Peyer's patch (tissue), 4 donors: ENCODE results near the gene RBM20.

Experiments
- CTCF ChIP-seq, 6 experiments: fragments of 450-650 bp in 4 of 6; fragments of 200-600 bp in 2 of 6; sonication (generic) in 1 of 6; IDR thresholded peaks; one replicate each; pipeline ENCODE4 v1.5.1; 2017 to 2019; ENCODE audit warnings: antibody characterized with exemption in 6 of 6, mild to moderate bottlenecking in 3 of 6, moderate library complexity in 1 of 6
- POLR2A ChIP-seq, 2 donors: fragments of 450-650 bp; IDR thresholded peaks; one replicate each; pipeline ENCODE4 v1.5.1; 2017; ENCODE audit warnings: antibody characterized with exemption in 2 of 2, mild to moderate bottlenecking in 2 of 2, moderate library complexity in 2 of 2

DNA sequence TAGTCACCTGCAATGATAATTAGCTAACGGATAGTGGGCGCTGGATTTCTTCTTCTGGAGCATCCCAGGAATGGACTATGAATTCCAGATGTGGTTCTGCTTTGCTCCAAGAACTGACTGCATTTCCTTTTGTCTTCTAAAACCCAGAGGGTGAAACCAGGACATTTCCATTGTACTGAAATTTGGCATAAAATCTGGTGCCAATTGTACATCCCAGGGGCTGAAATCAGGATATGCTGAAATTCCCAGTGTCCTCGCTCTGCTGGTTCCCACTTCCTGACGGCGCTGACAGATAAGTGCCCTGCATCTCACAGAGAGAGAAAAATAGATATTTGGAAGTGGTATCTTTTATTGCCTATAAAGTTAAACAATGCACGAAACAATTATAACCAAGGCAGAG is 31.9 kb downstream of the RBM20 start:
- TF ChIP-seq CTCF (IDR thresholded peaks at IDR 0.05) = no peak
- TF ChIP-seq POLR2A (IDR thresholded peaks at IDR 0.05) = no peak
